Panc1 (cell line): ENCODE data around the gene CAV2. TPM values are rescaled to one million over a fixed set of nuclear protein-coding genes. Genes with fewer than 3 reads are reported as not detected.
A peak's percentile ranks its signal among the peaks of the same experiment; 100 is the strongest.
"Not testable (repeated sequence)": the region's sequence is repeated elsewhere in the genome, so short reads cannot be mapped to it uniquely, and the experiment has no call there.

Source experiments
- ATAC-seq: fragments of 200-7000 bp; cut with Tn5 transposase; 2 replicates; pipeline ENCODE4 v1.9.1; 2020; ENCODE audit warnings: mild to moderate bottlenecking, moderate library complexity
- BruUV-seq: library from RNA; stranded (reverse); fragments of 400-500 nt; replicated peaks from 2 replicates; lab custom pipeline; 2021; lab: Mats Ljungman, UMichigan
- CTCF ChIA-PET: fragments of 300-600 bp; sonication (Branson Sonifier 250); formaldehyde crosslinking; loops from one replicate; lab custom pipeline; 2022; ENCODE audit warnings: antibody characterized with exemption; lab: Charles Lee
- POLR2A ChIA-PET: fragments of 300-600 bp; sonication (Branson Sonifier 250); formaldehyde crosslinking; loops from one replicate; lab custom pipeline; 2022; ENCODE audit warnings: antibody characterized with exemption; lab: Charles Lee
- DNase-seq: peaks from one replicate; pipeline ENCODE4 v3.0.0-alpha.2; 2010; ENCODE audit warnings: low read depth, low spot score
- H3K27ac ChIP-seq: 2 replicates; pipeline ENCODE4 v1.5.1; 2011; ENCODE audit warnings: mild to moderate bottlenecking, low read length, inconsistent platforms
- H3K27me3 ChIP-seq: fragments of 200-500 bp; sonication (Bioruptor generic); 2 replicates; pipeline ENCODE4 v1.6.0; 2014; ENCODE audit warnings: low read length, inconsistent platforms; ENCODE audit not compliant: control insufficient read depth, insufficient read depth
- H3K36me3 ChIP-seq: fragments of 200-500 bp; sonication (Bioruptor generic); 2 replicates; pipeline ENCODE4 v1.5.1; 2014; ENCODE audit warnings: inconsistent platforms, mild to moderate bottlenecking, low read length, moderate library complexity; ENCODE audit not compliant: control insufficient read depth, insufficient read depth
- H3K4me1 ChIP-seq: 2 replicates; pipeline ENCODE4 v1.5.1; 2011; ENCODE audit warnings: inconsistent platforms, mild to moderate bottlenecking, low read length, moderate library complexity; ENCODE audit not compliant: control insufficient read depth, insufficient read depth
- H3K4me3 ChIP-seq, 2 experiments: 2 replicates each; pipeline ENCODE4 v1.5.1; 2011 to 2012; ENCODE audit warnings: low read depth in 2 of 2, low read length in 2 of 2, mild to moderate bottlenecking in 2 of 2, inconsistent platforms in 1 of 2, moderate library complexity in 1 of 2
- H3K9me3 ChIP-seq: fragments of 200-500 bp; sonication (Bioruptor generic); 2 replicates; pipeline ENCODE4 v1.5.1; 2014; ENCODE audit warnings: low read depth, mild to moderate bottlenecking, inconsistent platforms, low read length, moderate library complexity; ENCODE audit not compliant: control insufficient read depth, insufficient read depth
- CTCF ChIP-seq: fragments of 450-650 bp; IDR thresholded peaks from 2 replicates; pipeline ENCODE4 v1.5.1; 2017; ENCODE audit warnings: mild to moderate bottlenecking
- POLR2AphosphoS5 ChIP-seq: IDR thresholded peaks from 2 replicates; pipeline ENCODE4 v1.6.1; 2012; ENCODE audit warnings: mild to moderate bottlenecking, low read depth, low read length, moderate library complexity
- REST ChIP-seq, 2 experiments: IDR thresholded peaks; 2 replicates each; pipeline ENCODE4 v1.6.1; 2011 to 2012; ENCODE audit warnings: low read depth in 2 of 2, control low read depth in 1 of 2, low read length in 1 of 2, mild to moderate bottlenecking in 1 of 2, moderate library complexity in 1 of 2; ENCODE audit not compliant: insufficient read depth in 1 of 2
- SIN3A ChIP-seq: IDR thresholded peaks from 2 replicates; pipeline ENCODE4 v1.6.1; 2012; ENCODE audit warnings: low read depth, mild to moderate bottlenecking, low read length, moderate library complexity, borderline replicate concordance; ENCODE audit not compliant: insufficient read depth
- TCF7L2 ChIP-seq: IDR thresholded peaks from 2 replicates; pipeline ENCODE4 v1.6.1; 2011; ENCODE audit warnings: mild to moderate bottlenecking, low read depth, low read length, inconsistent platforms
- in situ Hi-C: cut with HindIII; loops from 2 replicates; pipeline ENCODE4 v1.10.0; 2016; ENCODE audit warnings: low sequenced_read_pairs, low pct_unique_long_range_greater_than_20kb
- intact Hi-C: fragments of 100-400 bp; cut with micrococcal nuclease; formaldehyde crosslinking; loops from one replicate; pipeline ENCODE4 v1.10.0; 2022; ENCODE audit not compliant: unreplicated experiment
- total RNA-seq: library from RNA; stranded (reverse); gene quantifications from one replicate; pipeline ENCODE4 v1.2.1, GENCODE V29; 2021; ENCODE audit not compliant: unreplicated experiment

Gene CAV2
- total RNA-seq, 1 experiment from 2014 or later, result 217 TPM

- Histone ChIP-seq H3K27ac (peak overlapping the region; percentile 7; the same call in 1 of the 2 replicates), H3K36me3 (no peaks in the 10 kb centered on the region; the same call in 1 of the 2 replicates), H3K4me1 (peaks cover 10% of the 10 kb centered on the region), H3K4me3 (no peak overlapping the region), H3K9me3 (no peaks in the 10 kb centered on the region), H3K27me3 (no peaks in the 10 kb centered on the region)
- CTCF ChIA-PET, result no interaction called here
- BruUV-seq, result no TSS peak
- intact Hi-C loops (no loop called here), in situ Hi-C loops (no loop called here)
- DNase-seq, result no peak
- TF ChIP-seq CTCF (no peak), TCF7L2 (no peak), POLR2AphosphoS5 (no peak), REST (IDR thresholded peaks at IDR 0.05; ENCODE audit: insufficient read depth in 1 of 2, low read depth in 2 of 2, low read length in 1 of 2) (no peak), SIN3A (no peak)
- POLR2A ChIA-PET, result no interaction called here
- peak; percentile 42; the same call in 1 of the 2 replicates for ATAC-seq
Observed at GRCh38 chr7:116478834-116479233, 20.7 kb upstream of the CAV2 start.

GRCh38 chr7:116483271-116483942 is 16.1 kb upstream of the CAV2 start:
- TF ChIP-seq TCF7L2 (no peak), REST (IDR thresholded peaks at IDR 0.05; ENCODE audit: insufficient read depth in 1 of 2, low read depth in 2 of 2, low read length in 1 of 2) (no peak), CTCF (no peak), SIN3A (no peak), POLR2AphosphoS5 (no peak)
- no peaks in the 10 kb centered on the region for H3K9me3 ChIP-seq
- peak overlapping the region; percentile 49 for H3K27ac ChIP-seq
- BruUV-seq, result no TSS peak
- no peaks in the 10 kb centered on the region; the same call in 1 of the 2 replicates for H3K36me3 ChIP-seq
- in situ Hi-C loops, result no loop called here
- no peaks in the 10 kb centered on the region for H3K27me3 ChIP-seq
- no peak overlapping the region for H3K4me3 ChIP-seq
- H3K4me1 ChIP-seq, result peaks cover 7% of the 10 kb centered on the region
- ChIA-PET POLR2A (no interaction called here), CTCF (no interaction called here)
- intact Hi-C loops, result no loop called here
- DNase-seq (no peak), ATAC-seq (no peak)

- H3K27ac ChIP-seq, H3K27me3 ChIP-seq, DNase-seq, H3K9me3 ChIP-seq, in situ Hi-C loops, BruUV-seq, H3K36me3 ChIP-seq, CTCF ChIA-PET, intact Hi-C loops, H3K4me3 ChIP-seq, H3K4me1 ChIP-seq, ATAC-seq: not testable (repeated sequence)
- POLR2A ChIA-PET, result interaction anchor here (0.6 kb wide), 2 partner anchors 274 to 308 kb away, joined by 3 to 5 read pairs; no protein-coding TSS in a partner anchor
Observed at GRCh38 chr7:116484389-116484788, 15.1 kb upstream of the CAV2 start.
